GM19043 (cell line): Measurements from ENCODE around the gene C6orf132.
"Not testable (repeated sequence)": the region's sequence is repeated elsewhere in the genome, so short reads cannot be mapped to it uniquely, and the experiment has no call there.

Source experiments
- ATAC-seq: cut with Tn5 transposase; IDR thresholded peaks from one replicate; pipeline ENCODE4 v1.9.1; 2021; ENCODE audit warnings: low read depth; ENCODE audit not compliant: unreplicated experiment

The C6orf132 gene

GRCh38 chr6:42163981-42164380, 21.6 kb upstream of the C6orf132 start:
- no peak for ATAC-seq

DNA sequence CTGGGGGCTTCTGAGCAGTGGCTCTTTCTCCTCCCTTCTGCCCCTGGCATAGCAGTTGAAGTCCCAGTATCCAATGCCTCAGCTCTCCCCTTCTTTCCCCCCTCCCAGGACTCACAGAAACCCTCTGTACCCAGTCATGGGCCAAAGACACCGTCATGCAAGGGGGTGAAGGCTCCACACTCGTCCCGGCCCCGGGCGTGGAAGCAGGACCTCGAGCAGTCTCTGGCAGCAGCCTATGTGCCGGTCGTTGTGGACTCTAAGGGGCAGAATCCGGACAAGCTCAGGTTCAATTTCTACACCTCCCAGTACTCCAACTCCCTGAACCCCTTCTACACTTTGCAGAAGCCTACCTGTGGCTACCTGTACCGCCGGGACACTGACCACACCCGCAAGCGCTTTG, 20.4 kb upstream of the C6orf132 start:
- ATAC-seq: no peak

- ATAC-seq: no peak
These were observed 20.0 kb upstream of the C6orf132 start for GRCh38 chr6:42162384-42162783.

GRCh38 chr6:42159431-42160024, 17.1 kb upstream of the C6orf132 start:
- no peak for ATAC-seq

GRCh38 chr6:42158631-42159030, 16.2 kb upstream of the C6orf132 start:
- no peak for ATAC-seq

DNA sequence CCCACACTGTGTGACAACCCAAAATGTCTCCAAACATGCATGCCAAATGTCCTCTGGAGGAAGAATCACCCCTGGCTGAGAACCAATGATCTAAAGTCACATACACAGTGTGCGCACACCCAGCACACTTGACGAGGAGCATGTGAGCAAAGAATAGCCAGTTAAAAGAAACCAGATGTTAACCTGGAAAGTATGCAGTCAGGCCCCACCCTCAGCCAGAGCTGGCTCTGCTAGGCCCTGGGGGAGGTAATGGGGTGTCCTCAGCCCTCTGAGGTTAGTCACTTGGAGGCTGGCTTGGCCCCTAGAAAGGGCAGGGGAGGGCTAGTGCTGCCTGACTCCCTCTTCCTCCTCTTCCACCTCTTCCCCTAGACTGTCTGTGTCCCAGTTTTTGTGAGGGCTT, 15.6 kb upstream of the C6orf132 start:
- ATAC-seq: no peak

DNA sequence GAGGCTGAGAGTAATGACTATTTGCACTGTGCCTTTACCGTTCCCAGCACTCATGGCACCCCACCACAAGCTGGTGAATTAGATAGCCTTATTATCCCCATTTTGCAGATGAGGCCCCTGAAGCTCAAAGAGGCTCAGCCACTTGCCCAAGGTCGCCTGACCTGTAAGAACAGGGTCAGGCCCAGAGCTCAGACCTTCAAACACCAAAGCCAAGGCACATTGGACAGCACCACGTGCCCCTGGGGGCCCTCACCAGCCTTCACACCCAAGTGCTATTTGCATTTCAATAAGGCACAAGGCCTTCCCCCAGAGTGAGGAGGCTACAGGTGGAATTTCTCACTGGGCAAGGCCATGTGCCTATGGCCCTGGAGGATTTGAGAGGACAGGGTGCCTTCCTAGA, 14.2 kb upstream of the C6orf132 start:
- no peak for ATAC-seq

GRCh38 chr6:42155293-42155692, 12.9 kb upstream of the C6orf132 start:
- ATAC-seq: no peak

- no peak for ATAC-seq
These were observed 12.2 kb upstream of the C6orf132 start for GRCh38 chr6:42154461-42155209.

GRCh38 chr6:42153921-42154320, 11.5 kb upstream of the C6orf132 start:
- no peak for ATAC-seq

DNA sequence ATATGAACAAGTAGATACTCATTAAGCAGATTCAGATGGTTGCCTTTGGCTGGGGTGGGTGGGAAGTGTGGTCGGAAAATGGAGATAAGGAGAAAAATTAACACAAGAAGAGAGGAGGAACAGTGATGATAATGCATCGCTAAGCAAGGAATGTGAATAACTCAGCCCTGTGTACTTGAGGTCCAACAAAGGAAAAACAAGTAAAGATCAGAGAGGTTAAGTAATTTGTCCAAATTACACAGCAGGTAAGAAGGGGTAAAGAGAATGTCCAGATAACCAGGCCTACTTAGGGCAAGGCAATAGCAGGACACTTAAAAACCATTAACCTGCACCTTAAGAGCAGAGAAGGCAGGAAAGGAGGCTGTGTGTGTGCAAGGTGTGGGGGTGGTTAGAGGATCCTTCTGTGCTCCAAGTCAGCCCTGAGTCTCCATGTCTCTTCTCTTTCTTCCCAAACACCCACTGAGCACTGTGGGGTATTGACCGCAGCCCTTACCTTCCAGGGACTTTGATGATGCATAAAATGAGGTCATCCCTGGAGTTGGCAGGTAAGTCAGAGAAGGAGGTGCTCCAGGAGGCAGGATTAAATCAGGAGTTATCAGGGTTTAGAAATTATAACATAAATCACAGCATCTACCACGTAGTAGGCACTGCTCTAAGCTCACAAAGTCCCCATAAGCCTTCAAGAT, 10.3 kb upstream of the C6orf132 start:
- not testable (repeated sequence) for ATAC-seq

DNA sequence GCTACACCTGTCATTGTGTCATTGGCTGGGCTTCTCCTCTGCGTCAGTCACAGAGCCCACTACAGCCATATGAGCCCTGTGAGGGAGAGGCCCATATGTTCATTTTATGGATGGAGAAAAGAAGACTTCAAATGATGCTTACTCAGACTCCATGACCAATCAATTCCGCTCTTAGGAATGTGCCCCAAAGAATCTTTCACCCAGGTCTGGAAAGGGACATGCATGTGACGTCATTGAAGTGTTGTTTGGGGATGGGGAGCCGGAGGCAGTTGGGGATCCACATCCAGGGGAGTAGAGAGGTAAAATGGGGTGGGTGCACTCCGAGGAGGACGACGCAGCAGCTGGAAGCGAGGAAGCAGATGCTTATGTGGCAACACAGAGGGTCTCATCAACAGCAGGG, 9.6 kb upstream of the C6orf132 start:
- ATAC-seq: no peak

DNA sequence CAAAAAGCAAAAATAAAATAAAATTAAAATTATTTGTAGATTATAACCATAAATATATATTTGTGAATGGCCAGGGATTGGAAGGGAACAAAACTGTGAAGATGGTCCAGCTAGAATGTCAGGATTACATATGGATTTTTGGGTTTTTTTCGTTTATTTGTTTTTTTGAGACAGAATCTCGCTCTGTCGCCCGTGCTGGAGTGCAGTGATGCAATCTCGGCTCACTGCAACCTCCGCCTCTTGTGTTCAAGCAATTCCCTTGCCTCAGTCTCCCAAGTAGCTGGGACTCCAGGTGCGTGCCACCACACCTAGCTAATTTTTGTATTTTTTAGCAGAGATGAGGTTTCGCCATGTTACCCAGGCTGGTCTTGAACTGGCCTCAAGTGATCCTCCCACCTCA, 7.8 kb upstream of the C6orf132 start:
- no peak for ATAC-seq

- no peak for ATAC-seq
These were observed 5.6 kb upstream of the C6orf132 start for GRCh38 chr6:42148058-42148457.

- no peak for ATAC-seq
These were observed 4.7 kb upstream of the C6orf132 start for GRCh38 chr6:42147138-42147562.

GRCh38 chr6:42141603-42142117, 760 bp downstream of the C6orf132 start:
- no peak for ATAC-seq

GRCh38 chr6:42140756-42141602, 1.4 kb downstream of the C6orf132 start:
- ATAC-seq: no peak

DNA sequence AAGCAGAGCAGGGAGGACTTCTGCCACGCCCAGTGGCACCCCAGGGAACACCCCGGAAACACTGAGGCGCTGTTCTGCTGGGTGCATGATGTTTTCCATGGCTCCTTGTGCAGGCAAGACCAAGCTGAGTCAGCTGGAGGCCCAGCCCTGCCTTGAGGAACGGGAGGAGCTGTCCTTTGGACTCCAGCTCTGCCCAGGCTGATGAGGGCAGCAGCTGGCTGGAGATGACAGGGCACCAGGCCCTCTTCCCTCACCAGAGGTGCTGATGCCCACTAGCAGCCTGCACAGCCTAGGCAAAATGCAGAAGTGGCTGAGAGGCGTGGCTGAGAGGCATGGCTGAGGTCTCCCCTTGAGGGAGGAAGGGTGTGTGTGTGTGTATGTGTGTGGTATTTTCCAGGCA, 2.4 kb downstream of the C6orf132 start:
- ATAC-seq: no peak

DNA sequence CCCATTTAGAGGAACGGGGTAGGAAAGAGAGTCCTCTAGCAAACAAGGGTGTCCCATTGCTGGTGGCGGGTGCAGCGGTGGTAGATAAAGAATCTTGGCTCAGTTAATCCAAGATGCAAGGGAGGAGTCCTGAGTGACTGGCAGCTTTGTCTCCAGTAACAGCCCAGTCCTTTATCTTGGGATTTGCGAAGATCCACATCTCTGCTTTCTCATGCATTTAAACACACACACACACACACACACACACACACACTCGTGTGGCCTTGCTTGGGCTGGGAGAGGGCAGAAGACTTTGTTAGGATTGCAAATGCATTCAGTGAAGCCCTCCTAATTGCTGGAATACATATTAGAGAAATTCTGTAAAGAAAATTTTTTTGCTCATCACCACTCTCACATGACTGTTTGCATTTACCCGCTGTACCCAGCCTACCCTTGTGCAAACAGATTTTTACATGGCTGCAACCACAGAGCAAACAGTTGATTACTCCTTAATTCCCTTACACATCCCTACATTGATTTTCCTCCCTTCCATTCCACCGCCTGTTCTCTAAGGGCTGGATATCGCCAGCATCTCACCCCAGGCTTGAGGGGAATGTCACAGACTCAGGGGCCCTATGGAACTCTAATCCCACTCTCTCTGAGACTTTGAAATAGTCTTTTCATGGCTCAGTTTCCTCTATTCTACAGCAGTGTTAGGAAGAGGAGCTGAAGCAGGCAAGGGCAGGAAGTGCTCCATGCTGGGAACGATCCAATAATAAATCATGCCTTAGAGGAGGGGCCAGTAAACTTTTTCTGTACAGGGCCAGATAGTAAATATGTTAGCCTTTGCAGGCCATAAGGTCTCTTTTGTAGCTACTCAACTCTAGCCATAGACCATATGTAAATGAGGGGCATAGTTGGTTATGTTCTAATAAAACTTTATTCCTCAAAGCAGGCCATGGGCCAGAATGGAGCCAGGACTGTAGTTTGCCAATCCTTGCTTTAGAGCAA, 3.5 kb downstream of the C6orf132 start:
- no peak for ATAC-seq

GRCh38 chr6:42138190-42138589, 4.2 kb downstream of the C6orf132 start:
- no peak for ATAC-seq
